ENCODE data around the gene TUB. TPM values are rescaled to one million over a fixed set of nuclear protein-coding genes. Genes with fewer than 3 reads are reported as not detected.
A peak's percentile ranks its signal among the peaks of the same experiment; 100 is the strongest.

TUB gene
- polyA plus RNA-seq, 1 experiment, result 11.8 TPM

DNA sequence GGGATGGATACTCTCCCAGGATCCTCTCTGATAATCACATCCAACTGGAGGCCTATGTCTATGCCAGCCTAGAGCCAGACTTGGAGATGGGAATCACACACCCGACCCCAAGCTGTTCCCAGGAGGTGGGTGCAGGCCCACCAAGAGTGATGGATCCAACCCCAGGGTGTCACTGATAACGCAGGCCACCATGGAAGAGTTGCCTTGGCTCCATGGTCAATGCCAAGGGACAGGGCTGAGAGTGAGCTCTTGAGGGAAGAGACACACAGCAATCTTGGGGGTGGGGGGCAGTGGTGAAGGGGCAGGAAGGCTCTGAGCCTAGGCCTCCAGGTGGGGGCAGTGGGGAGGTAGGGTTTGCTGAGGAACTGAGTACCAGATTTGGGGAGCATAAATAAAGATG lies 16.9 kb downstream of the TUB start:
- ChIA-PET POLR2A (no interaction called here), CTCF (interaction anchor here (0.7 to 21.3 kb wide), 11 partner anchors 9 to 420 kb away, joined by 3 to 710 read pairs (median 27); no protein-coding TSS in a partner anchor)
- no peak for DNase-seq (ENCODE audit: low read depth)
- TF ChIP-seq CTCF (IDR thresholded peaks at IDR 0.05; ENCODE audit: insufficient read depth, low read depth, low read length), result no peak
- Histone ChIP-seq H3K4me3 (ENCODE audit: low read depth, low read length) (no peak overlapping the region), H3K36me3 (ENCODE audit: control insufficient read depth, insufficient read depth, low read length) (peaks cover 28% of the 10 kb centered on the region), H3K27me3 (ENCODE audit: control insufficient read depth, insufficient read depth, low read length) (no peaks in the 10 kb centered on the region)

DNA sequence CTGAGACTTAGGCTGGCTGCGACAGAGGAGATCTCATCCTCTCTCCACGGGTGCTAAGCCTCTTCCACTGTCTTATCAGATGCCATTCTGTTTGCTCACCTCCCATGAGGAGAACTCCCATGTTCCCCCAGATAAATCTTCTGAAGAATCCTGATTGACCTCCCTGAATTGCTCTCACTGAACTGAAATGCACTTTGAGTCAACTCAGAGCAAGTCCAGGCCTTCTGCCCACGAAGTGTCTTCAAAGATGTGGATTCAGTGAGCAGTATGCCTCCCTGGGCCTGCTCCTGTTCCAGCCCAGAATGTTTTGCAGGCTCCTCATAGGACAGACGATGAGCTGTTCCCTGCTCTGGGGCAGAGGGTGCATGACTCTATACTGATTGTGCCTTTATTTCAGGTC lies 17.4 kb downstream of the TUB start:
- no peak for TF ChIP-seq CTCF (IDR thresholded peaks at IDR 0.05; ENCODE audit: insufficient read depth, low read depth, low read length)
- CTCF ChIA-PET, result interaction anchor here (0.7 to 21.3 kb wide), 23 partner anchors 10 to 770 kb away, joined by 3 to 710 read pairs (median 6); partner anchors contain the start of gene EIF3F
- no peak overlapping the region for H3K4me3 ChIP-seq (ENCODE audit: low read depth, low read length)
- no peak for DNase-seq (ENCODE audit: low read depth)
- no peaks in the 10 kb centered on the region for H3K27me3 ChIP-seq (ENCODE audit: control insufficient read depth, insufficient read depth, low read length)
- POLR2A ChIA-PET, result interaction anchor here (1.4 kb wide), 1 partner anchor 92 kb away, joined by 6 read pairs; no protein-coding TSS in a partner anchor
- peaks cover 28% of the 10 kb centered on the region for H3K36me3 ChIP-seq (ENCODE audit: control insufficient read depth, insufficient read depth, low read length)

DNA sequence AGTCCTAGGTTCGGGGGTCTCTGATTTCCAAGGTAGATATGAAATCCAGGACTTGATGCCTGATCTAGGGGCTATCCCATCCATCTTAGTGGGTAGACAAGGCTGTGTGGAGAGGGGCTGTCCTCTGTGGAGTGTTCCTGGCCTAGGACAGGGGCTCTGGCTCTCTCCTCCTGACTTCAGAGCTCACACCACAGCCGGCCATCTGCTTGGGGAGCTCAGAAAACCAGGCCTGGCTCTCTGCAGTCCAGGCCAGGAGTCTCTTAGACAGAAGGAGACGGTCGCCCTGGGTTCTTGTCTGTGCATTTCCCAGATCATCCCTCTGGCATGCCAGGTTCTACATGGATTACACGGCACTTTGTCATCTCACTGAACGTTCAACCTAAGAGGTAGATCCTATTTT lies 17.9 kb downstream of the TUB start:
- DNase-seq (ENCODE audit: low read depth), result no peak
- ChIA-PET CTCF (interaction anchor here (0.6 to 21.3 kb wide), 39 partner anchors 10 to 1002 kb away, joined by 3 to 710 read pairs (median 5); partner anchors contain the start of genes EIF3F, LMO1 and TUB), POLR2A (interaction anchor here (1.4 kb wide), 1 partner anchor 92 kb away, joined by 6 read pairs; no protein-coding TSS in a partner anchor)
- Histone ChIP-seq H3K4me3 (ENCODE audit: low read depth, low read length) (no peak overlapping the region), H3K36me3 (ENCODE audit: control insufficient read depth, insufficient read depth, low read length) (peaks cover 29% of the 10 kb centered on the region), H3K27me3 (ENCODE audit: control insufficient read depth, insufficient read depth, low read length) (no peaks in the 10 kb centered on the region)
- TF ChIP-seq CTCF (IDR thresholded peaks at IDR 0.05; ENCODE audit: insufficient read depth, low read depth, low read length), result no peak

GRCh38 chr11:8099291-8099899 lies 18.4 kb downstream of the TUB start:
- Histone ChIP-seq H3K36me3 (ENCODE audit: control insufficient read depth, insufficient read depth, low read length) (peaks cover 26% of the 10 kb centered on the region), H3K27me3 (ENCODE audit: control insufficient read depth, insufficient read depth, low read length) (no peaks in the 10 kb centered on the region), H3K4me3 (ENCODE audit: low read depth, low read length) (no peak overlapping the region)
- CTCF ChIA-PET, result interaction anchor here (0.6 to 21.3 kb wide), 38 partner anchors 11 to 1003 kb away, joined by 3 to 710 read pairs (median 5); partner anchors contain the start of genes EIF3F, LMO1 and TUB
- peak; percentile 82 for TF ChIP-seq CTCF (IDR thresholded peaks at IDR 0.05; ENCODE audit: insufficient read depth, low read depth, low read length)
- DNase-seq (ENCODE audit: low read depth), result peak; percentile 26
- POLR2A ChIA-PET, result interaction anchor here (1.4 kb wide), 1 partner anchor 93 kb away, joined by 6 read pairs; no protein-coding TSS in a partner anchor

- ChIA-PET CTCF (interaction anchor here (1.0 to 21.3 kb wide), 13 partner anchors 10 to 210 kb away, joined by 3 to 710 read pairs (median 12); partner anchors contain the start of genes EIF3F and TUB), POLR2A (no interaction called here)
- Histone ChIP-seq H3K4me3 (ENCODE audit: low read depth, low read length) (no peak overlapping the region), H3K27me3 (ENCODE audit: control insufficient read depth, insufficient read depth, low read length) (no peaks in the 10 kb centered on the region), H3K36me3 (ENCODE audit: control insufficient read depth, insufficient read depth, low read length) (peaks cover 23% of the 10 kb centered on the region)
- DNase-seq (ENCODE audit: low read depth), result no peak
- TF ChIP-seq CTCF (IDR thresholded peaks at IDR 0.05; ENCODE audit: insufficient read depth, low read depth, low read length), result no peak
Observed at GRCh38 chr11:8100158-8100557, 19.1 kb downstream of the TUB start.

All from BJ (cell line).